ENCODE measurements around the gene RNF207.
A peak's percentile ranks its signal among the peaks of the same experiment; 100 is the strongest.

Gene RNF207

GRCh38 chr1:6241887-6242740, 36.2 kb downstream of the RNF207 start:
- no peak overlapping the region for H3K4me3 ChIP-seq (ENCODE audit: low read length)
- TF ChIP-seq ZNF274 (IDR thresholded peaks at IDR 0.05; ENCODE audit: low read depth, low read length): no peak

- H3K4me3 ChIP-seq (ENCODE audit: low read length): no peak overlapping the region
- TF ChIP-seq ZNF274 (IDR thresholded peaks at IDR 0.05; ENCODE audit: low read depth, low read length): no peak
These were observed 37.3 kb downstream of the RNF207 start for GRCh38 chr1:6243053-6243834.

DNA sequence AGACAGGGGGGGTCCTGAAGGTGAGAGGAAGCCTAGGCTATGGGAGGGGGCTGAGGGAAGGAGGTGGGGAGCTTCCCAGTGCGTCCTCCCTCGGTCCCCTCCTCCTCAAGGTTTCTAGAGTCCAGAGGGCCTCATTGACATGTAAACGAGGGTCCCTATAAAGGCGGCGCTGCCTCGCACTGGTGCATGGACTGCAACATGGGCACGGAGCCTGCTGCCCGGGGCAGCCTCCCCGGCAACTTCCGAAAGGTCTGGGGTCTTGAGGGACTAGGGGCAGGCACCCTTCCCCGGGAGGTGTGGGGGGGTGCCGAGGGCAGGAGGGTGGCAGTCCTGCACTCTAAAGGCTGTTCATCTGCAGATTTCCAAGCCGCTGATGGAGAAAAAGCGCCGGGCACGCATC, 38.1 kb downstream of the RNF207 start, which contains the start of gene HES3:
Gene HES3, plus strand, starts transcription at position 187 of the 400 bp plus-strand sequence. Its CDS starts 187 bp downstream, at position 374.
- H3K4me3 ChIP-seq (ENCODE audit: low read length): no peak within 1 kb of the TSS
- no peak for TF ChIP-seq ZNF274 (IDR thresholded peaks at IDR 0.05; ENCODE audit: low read depth, low read length)

- H3K4me3 ChIP-seq (ENCODE audit: low read length): no peak overlapping the region
- TF ChIP-seq ZNF274 (IDR thresholded peaks at IDR 0.05; ENCODE audit: low read depth, low read length): no peak
These were observed 38.6 kb downstream of the RNF207 start for GRCh38 chr1:6244401-6245049.

- peak overlapping the region; percentile 8; the same call in 1 of the 2 replicates for H3K4me3 ChIP-seq (ENCODE audit: low read length)
- no peak for TF ChIP-seq ZNF274 (IDR thresholded peaks at IDR 0.05; ENCODE audit: low read depth, low read length)
These were observed 39.4 kb downstream of the RNF207 start for GRCh38 chr1:6245086-6245868.

DNA sequence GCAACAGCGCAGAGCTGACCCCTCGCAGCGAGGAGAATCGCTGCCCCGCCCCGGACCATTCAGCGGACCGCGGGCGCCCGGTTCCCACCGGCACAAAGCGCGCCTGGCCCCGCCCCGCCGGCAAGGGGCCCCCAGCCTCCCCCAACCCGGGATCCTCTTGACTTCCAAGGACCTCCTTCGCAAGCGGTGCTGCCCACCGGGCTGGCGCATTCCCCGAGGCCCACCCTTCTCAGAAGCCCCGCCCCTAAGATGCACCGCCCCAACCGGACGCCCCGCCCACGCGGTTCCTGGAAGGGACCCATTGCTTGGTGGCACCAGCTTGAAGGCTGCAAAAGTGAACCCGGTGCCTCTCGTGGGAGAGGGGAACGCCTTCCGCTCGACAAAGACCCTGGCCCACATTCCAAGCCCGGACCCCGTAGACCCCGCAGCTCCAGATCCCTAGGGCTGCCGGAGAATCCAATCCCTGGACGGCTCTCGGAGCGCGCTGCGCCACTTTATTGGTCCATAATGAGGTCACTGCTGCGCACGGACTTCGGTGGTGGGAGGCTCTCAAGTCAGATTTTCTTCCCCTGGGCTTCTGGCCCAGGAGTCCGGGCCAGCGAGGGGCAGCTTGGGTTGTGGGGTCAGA, 40.1 kb downstream of the RNF207 start:
- no peak for TF ChIP-seq ZNF274 (IDR thresholded peaks at IDR 0.05; ENCODE audit: low read depth, low read length)
- H3K4me3 ChIP-seq (ENCODE audit: low read length): no peak overlapping the region; the same call in 1 of the 2 replicates

GRCh38 chr1:6246497-6247467, 40.9 kb downstream of the RNF207 start:
- no peak for TF ChIP-seq ZNF274 (IDR thresholded peaks at IDR 0.05; ENCODE audit: low read depth, low read length)
- no peak overlapping the region for H3K4me3 ChIP-seq (ENCODE audit: low read length)

- no peak overlapping the region for H3K4me3 ChIP-seq (ENCODE audit: low read length)
- TF ChIP-seq ZNF274 (IDR thresholded peaks at IDR 0.05; ENCODE audit: low read depth, low read length): no peak
These were observed 41.7 kb downstream of the RNF207 start for GRCh38 chr1:6247651-6248050.

- no peak for TF ChIP-seq ZNF274 (IDR thresholded peaks at IDR 0.05; ENCODE audit: low read depth, low read length)
- no peak overlapping the region for H3K4me3 ChIP-seq (ENCODE audit: low read length)
These were observed 42.4 kb downstream of the RNF207 start for GRCh38 chr1:6248161-6248776.

DNA sequence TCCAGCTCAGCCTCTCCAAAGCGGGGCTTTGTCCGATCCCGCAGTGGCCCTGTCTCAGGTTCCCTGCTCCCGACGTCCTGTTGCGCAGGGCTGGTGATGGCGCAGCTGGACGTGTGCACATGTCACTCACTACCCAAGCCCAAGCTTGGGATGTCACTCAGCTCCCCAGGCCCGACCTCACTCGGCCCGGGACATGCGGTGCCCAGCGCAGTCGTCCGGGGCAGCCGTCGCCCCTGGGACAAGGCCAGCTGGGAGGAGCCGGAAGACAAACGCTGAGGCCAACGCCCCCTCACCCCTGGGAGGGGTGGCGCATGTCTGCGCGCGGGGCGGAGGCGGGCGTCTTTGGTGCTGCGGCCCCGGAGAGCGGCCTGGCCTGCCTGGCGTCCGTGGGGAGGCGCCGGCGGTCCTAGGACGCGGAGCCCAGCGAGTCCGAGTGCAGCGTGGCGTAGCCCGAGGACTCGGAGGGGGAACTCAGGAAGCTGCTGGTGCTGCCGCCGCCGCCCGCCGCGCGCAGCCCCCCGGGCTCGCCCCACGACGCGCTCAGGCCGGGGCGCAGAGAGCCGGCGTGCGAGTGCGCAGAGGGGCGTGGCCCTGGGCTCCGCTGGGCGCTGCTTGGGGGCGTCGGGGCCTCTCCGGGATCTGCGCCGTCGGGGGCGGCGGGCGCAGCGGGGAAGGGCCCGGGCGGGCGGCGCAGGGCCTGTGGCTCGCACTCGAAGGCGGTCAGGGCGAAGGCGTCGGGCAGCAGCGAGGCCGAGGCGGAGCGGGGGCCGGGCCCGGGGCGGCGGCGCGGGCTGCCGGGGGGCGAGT, 43.2 kb downstream of the RNF207 start:
- H3K4me3 ChIP-seq (ENCODE audit: low read length): no peak overlapping the region
- TF ChIP-seq ZNF274 (IDR thresholded peaks at IDR 0.05; ENCODE audit: low read depth, low read length): no peak
